Endodermal cell (in vitro differentiated cells): ENCODE results near the gene TTC28. TPM values are rescaled to one million over a fixed set of nuclear protein-coding genes. Genes with fewer than 3 reads are reported as not detected.

ENCODE experiments used
- DNase-seq: peaks from one replicate; pipeline ENCODE4 v3.0.0-alpha.2; 2017
- H3K27ac ChIP-seq: 2 replicates; pipeline ENCODE4 v1.5.1; 2013; ENCODE audit warnings: mild to moderate bottlenecking, low read depth, low read length, moderate library complexity
- H3K27me3 ChIP-seq: 2 replicates; pipeline ENCODE4 v1.6.1; 2013; ENCODE audit warnings: mild to moderate bottlenecking, low read length, moderate library complexity; ENCODE audit not compliant: insufficient read depth, control insufficient read depth, poor library complexity, severe bottlenecking
- H3K36me3 ChIP-seq: 2 replicates; pipeline ENCODE4 v1.7.0; 2013; ENCODE audit warnings: mild to moderate bottlenecking, low read length, moderate library complexity; ENCODE audit not compliant: control insufficient read depth, insufficient read depth
- H3K4me1 ChIP-seq: one replicate; pipeline ENCODE4 v1.7.0; 2013; ENCODE audit warnings: low read length; ENCODE audit not compliant: control insufficient read depth, insufficient read depth
- H3K4me3 ChIP-seq: 2 replicates; pipeline ENCODE4 v1.5.1; 2013; ENCODE audit warnings: mild to moderate bottlenecking, low read length, moderate library complexity
- H3K9ac ChIP-seq: 2 replicates; pipeline ENCODE4 v1.6.1; 2013; ENCODE audit warnings: mild to moderate bottlenecking, low read length, moderate library complexity; ENCODE audit not compliant: poor library complexity, severe bottlenecking; ENCODE audit errors: extremely low read depth
- H3K9me3 ChIP-seq: 2 replicates; pipeline ENCODE4 v1.6.1; 2013; ENCODE audit warnings: mild to moderate bottlenecking, low read length, moderate library complexity; ENCODE audit not compliant: control insufficient read depth
- H3K27ac Mint-ChIP-seq: 2 replicates; pipeline ENCODE4 v1.8.0; 2020; ENCODE audit warnings: mixed read lengths
- H3K27me3 Mint-ChIP-seq: 2 replicates; pipeline ENCODE4 v1.8.0; 2021; ENCODE audit warnings: mild to moderate bottlenecking, mixed read lengths; ENCODE audit not compliant: insufficient read depth
- H3K36me3 Mint-ChIP-seq: 2 replicates; pipeline ENCODE4 v1.8.0; 2020; ENCODE audit warnings: low read depth, mixed read lengths
- H3K4me1 Mint-ChIP-seq: 2 replicates; pipeline ENCODE4 v1.8.0; 2020; ENCODE audit warnings: mixed read lengths
- H3K4me3 Mint-ChIP-seq: 2 replicates; pipeline ENCODE4 v1.8.0; 2020; ENCODE audit warnings: mild to moderate bottlenecking, moderate library complexity, mixed read lengths
- H3K9me3 Mint-ChIP-seq: 2 replicates; pipeline ENCODE4 v1.8.0; 2020; ENCODE audit warnings: mild to moderate bottlenecking, mixed read lengths
- WGBS, 2 experiments: methylation state at CpG; one replicate each; pipeline versions ENCODE4 v1.1.5 to v1.1.7; 2013; ENCODE audit warnings: missing lambda C conversion rate in 2 of 2, mixed read lengths in 1 of 2; ENCODE audit not compliant: insufficient coverage in 1 of 2, insufficient read length in 1 of 2; 5-methylcytosine and 5-hydroxymethylcytosine counted together
- total RNA-seq, 2 donors: library from RNA; stranded (reverse); fragmentation: NEBNext Ultra II Directional in 1 of 2; extraction: Animal tissue kit (Norgen Biotek cat#: 25700) in 1 of 2; gene quantifications; 2 replicates in 1 of 2; 3 replicates in 1 of 2; pipeline ENCODE4 v1.2.1, GENCODE V29; 2021
- TF ChIP-seq, protein P1 (sequence below): fragments of 200-600 bp; sonication (generic); conservative IDR thresholded peaks from 2 replicates; pipeline ENCODE4 v1.5.0; 2021; ENCODE audit warnings: antibody characterized with exemption, mild to moderate bottlenecking

Gene TTC28
- total RNA-seq, 2 donors from 2014 or later = 28.6 to 34.0 TPM

DNA sequence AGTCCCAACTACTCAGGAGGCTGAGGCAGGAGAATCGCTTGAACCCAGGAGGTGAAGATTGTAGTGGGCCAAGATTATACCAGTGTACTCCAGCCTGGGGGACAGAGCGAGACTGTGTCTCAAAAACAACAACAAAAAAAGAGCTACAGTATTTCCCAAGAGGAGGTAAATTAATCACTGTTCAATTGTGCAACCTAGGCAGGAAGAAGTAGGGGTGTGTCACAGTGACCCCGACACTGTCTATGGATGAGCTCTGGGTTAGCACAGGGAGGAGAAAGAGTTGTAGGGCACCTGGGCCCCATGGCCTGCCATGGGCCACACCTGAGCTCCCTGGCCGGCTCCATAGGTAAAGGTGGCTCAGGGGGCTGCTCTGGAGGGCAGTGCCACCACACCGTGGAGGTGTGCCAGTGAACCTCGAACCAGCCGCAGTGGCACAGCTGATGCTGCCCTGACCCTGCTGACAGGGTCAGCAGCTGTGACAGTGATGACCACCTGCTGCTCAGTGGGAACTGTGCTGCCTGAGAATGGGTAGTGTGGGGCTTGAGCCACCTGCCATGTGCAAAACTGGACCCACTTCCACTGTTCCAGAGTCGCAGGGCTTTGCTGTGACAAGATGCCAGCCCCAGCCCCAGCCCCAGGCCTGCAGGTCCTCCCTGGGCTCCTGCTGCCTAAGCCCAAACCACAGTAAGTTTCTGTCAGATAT is 676.6 kb downstream of the TTC28 start:
- WGBS, 2 experiments = 92 to 95% methylated on average over 6 to 8 of the region's 8 CpGs
- peaks cover 2% of the 10 kb centered on the region for H3K36me3 Mint-ChIP-seq
- TF ChIP-seq, protein P1, sequence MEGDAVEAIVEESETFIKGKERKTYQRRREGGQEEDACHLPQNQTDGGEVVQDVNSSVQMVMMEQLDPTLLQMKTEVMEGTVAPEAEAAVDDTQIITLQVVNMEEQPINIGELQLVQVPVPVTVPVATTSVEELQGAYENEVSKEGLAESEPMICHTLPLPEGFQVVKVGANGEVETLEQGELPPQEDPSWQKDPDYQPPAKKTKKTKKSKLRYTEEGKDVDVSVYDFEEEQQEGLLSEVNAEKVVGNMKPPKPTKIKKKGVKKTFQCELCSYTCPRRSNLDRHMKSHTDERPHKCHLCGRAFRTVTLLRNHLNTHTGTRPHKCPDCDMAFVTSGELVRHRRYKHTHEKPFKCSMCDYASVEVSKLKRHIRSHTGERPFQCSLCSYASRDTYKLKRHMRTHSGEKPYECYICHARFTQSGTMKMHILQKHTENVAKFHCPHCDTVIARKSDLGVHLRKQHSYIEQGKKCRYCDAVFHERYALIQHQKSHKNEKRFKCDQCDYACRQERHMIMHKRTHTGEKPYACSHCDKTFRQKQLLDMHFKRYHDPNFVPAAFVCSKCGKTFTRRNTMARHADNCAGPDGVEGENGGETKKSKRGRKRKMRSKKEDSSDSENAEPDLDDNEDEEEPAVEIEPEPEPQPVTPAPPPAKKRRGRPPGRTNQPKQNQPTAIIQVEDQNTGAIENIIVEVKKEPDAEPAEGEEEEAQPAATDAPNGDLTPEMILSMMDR = no peak
- no peak overlapping the region for H3K27ac ChIP-seq
- H3K4me3 Mint-ChIP-seq = no peak overlapping the region
- no peaks in the 10 kb centered on the region for H3K9me3 Mint-ChIP-seq
- H3K4me1 ChIP-seq = no peaks in the 10 kb centered on the region
- no peak for DNase-seq
- H3K27ac Mint-ChIP-seq = no peak overlapping the region
- no peaks in the 10 kb centered on the region for H3K36me3 ChIP-seq
- H3K9ac ChIP-seq = no peak overlapping the region
- H3K27me3 ChIP-seq = no peaks in the 10 kb centered on the region
- no peak overlapping the region for H3K4me3 ChIP-seq
- H3K9me3 ChIP-seq = no peaks in the 10 kb centered on the region
- peaks cover 5% of the 10 kb centered on the region for H3K4me1 Mint-ChIP-seq
- H3K27me3 Mint-ChIP-seq = no peaks in the 10 kb centered on the region

DNA sequence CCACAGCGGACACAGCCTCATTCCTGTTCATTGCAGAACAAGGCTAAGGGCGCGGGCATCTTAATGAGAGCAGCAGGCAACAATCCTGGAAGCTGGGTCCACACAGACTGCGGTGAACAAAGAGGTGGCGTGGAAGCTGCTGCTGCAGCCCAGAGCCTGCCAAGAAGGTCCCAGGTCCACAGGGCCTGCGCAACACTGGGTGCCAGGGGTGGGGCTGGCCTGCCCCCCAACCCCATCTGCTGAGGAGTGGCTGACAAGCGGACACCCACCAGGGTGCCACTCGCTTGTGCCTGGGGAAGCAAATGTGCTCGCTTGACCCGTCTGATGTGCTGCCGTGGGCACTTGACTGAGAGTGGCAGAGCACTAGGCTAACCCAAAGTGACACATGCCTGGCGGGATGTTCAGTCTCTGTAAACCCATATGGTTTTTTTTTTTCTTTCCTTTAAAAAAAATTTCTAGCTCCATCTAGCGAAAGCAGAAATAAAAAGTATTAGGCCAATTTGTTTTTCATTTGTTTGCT is 677.4 kb downstream of the TTC28 start:
- Histone ChIP-seq H3K27me3 (no peaks in the 10 kb centered on the region), H3K27ac (no peak overlapping the region), H3K9me3 (no peaks in the 10 kb centered on the region), H3K4me1 (no peaks in the 10 kb centered on the region), H3K9ac (no peak overlapping the region), H3K36me3 (no peaks in the 10 kb centered on the region), H3K4me3 (no peak overlapping the region)
- TF ChIP-seq, protein P1 = no peak
- WGBS, 2 experiments = 92 to 96% methylated on average over 11 to 13 of the region's 13 CpGs
- Mint-ChIP-seq H3K4me1 (no peaks in the 10 kb centered on the region), H3K9me3 (no peaks in the 10 kb centered on the region), H3K4me3 (no peak overlapping the region), H3K27ac (no peak overlapping the region), H3K36me3 (peaks cover 3% of the 10 kb centered on the region), H3K27me3 (no peaks in the 10 kb centered on the region)
- no peak for DNase-seq

DNA sequence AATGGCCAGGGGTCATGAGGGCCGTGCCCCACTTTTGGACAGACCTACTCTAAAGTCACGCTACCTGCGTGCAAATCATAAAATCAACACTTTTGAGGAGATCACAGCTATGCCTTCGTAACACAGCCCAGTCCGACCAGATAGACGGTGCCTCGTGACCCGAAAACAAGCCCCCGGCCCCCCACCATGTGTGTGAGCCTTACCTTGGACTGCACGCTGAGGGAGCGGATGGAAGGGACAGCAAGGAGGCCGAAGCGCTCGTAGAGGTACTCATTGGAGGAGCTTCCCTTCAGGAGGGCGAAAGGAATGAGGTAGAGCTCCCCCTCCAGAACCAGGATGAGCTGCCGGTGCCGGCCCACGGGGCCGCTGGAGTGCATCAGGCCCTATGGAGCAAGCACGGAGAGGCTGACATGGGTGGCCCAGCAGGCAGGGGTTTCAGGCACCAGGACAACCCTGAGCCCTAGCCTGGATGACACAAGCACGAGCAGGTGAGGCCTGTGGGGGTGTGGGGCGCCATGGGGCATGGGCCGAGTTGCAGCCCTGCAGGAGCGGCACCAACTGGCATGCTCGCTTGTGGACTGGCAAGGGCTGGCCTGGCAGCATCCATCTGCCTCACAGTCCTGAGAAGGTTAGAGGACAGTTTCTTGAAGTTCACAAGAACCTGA is 678.3 kb downstream of the TTC28 start:
- H3K4me1 ChIP-seq = no peaks in the 10 kb centered on the region
- WGBS, 2 experiments = 94 to 97% methylated on average over 17 to 25 of the region's 25 CpGs
- no peak overlapping the region for H3K27ac ChIP-seq
- no peak overlapping the region for H3K4me3 ChIP-seq
- TF ChIP-seq, protein P1 = no peak
- peak overlapping the region; percentile 28 for H3K27ac Mint-ChIP-seq
- H3K36me3 ChIP-seq = no peaks in the 10 kb centered on the region
- H3K9ac ChIP-seq = no peak overlapping the region
- no peaks in the 10 kb centered on the region for H3K27me3 Mint-ChIP-seq
- no peaks in the 10 kb centered on the region for H3K4me1 Mint-ChIP-seq
- peaks cover 3% of the 10 kb centered on the region for H3K36me3 Mint-ChIP-seq
- DNase-seq = no peak
- no peaks in the 10 kb centered on the region for H3K27me3 ChIP-seq
- H3K9me3 Mint-ChIP-seq = no peaks in the 10 kb centered on the region
- no peak overlapping the region for H3K4me3 Mint-ChIP-seq
- H3K9me3 ChIP-seq = no peaks in the 10 kb centered on the region
